Loucy (cell line): ENCODE measurements around the gene PLEKHA7.
"Not testable (repeated sequence)": the region's sequence is repeated elsewhere in the genome, so short reads cannot be mapped to it uniquely, and the experiment has no call there.

Experiments used
- H2AFZ ChIP-seq: fragments of 200-600 bp; sonication (generic); 2 replicates; pipeline ENCODE4 v1.6.0; 2016; ENCODE audit warnings: antibody characterized with exemption, mild to moderate bottlenecking, low read length, moderate library complexity
- H3F3A ChIP-seq: fragments of 200-600 bp; 2 replicates; pipeline ENCODE4 v1.6.0; 2016; ENCODE audit warnings: antibody characterized with exemption, low read depth, mild to moderate bottlenecking
- H3K27me3 ChIP-seq: fragments of 200-600 bp; sonication (generic); 2 replicates; pipeline ENCODE4 v1.6.1; 2014; ENCODE audit warnings: low read length, mild to moderate bottlenecking; ENCODE audit not compliant: insufficient read depth, poor library complexity, severe bottlenecking
- H3K36me3 ChIP-seq: fragments of 200-600 bp; sonication (generic); 2 replicates; pipeline ENCODE4 v1.6.1; 2016; ENCODE audit warnings: low read length; ENCODE audit not compliant: insufficient read depth
- H3K4me1 ChIP-seq: fragments of 200-600 bp; sonication (generic); 2 replicates; pipeline ENCODE4 v1.5.1; 2014; ENCODE audit warnings: low read length, mild to moderate bottlenecking; ENCODE audit not compliant: insufficient read depth, poor library complexity, severe bottlenecking
- H3K4me2 ChIP-seq: fragments of 200-600 bp; sonication (generic); 2 replicates; pipeline ENCODE4 v1.6.0; 2014; ENCODE audit warnings: antibody characterized with exemption, low read length, low read depth, mild to moderate bottlenecking; ENCODE audit not compliant: poor library complexity, severe bottlenecking
- H3K4me3 ChIP-seq: fragments of 200-600 bp; sonication (generic); 2 replicates; pipeline ENCODE4 v1.5.1; 2014; ENCODE audit warnings: low read length, mild to moderate bottlenecking, mixed read lengths; ENCODE audit not compliant: poor library complexity, severe bottlenecking
- H3K79me2 ChIP-seq: fragments of 200-600 bp; sonication (generic); 2 replicates; pipeline ENCODE4 v1.6.1; 2014; ENCODE audit warnings: low read length; ENCODE audit not compliant: insufficient read depth
- H3K9ac ChIP-seq: fragments of 200-600 bp; sonication (generic); 2 replicates; pipeline ENCODE4 v1.6.0; 2014; ENCODE audit warnings: mild to moderate bottlenecking, low read depth, low read length, moderate library complexity; ENCODE audit not compliant: poor library complexity, severe bottlenecking
- H3K9me2 ChIP-seq: fragments of 200-600 bp; sonication (generic); replicated peaks from 2 replicates; pipeline ENCODE4 v1.6.1; 2016; ENCODE audit warnings: low read depth, low read length, mixed read lengths
- H3K9me3 ChIP-seq: fragments of 200-600 bp; sonication (generic); 2 replicates; pipeline ENCODE4 v1.6.1; 2014; ENCODE audit warnings: mild to moderate bottlenecking, antibody characterized with exemption, low read length, low read depth; ENCODE audit not compliant: insufficient read depth
- H4K20me1 ChIP-seq: fragments of 200-600 bp; sonication (generic); 2 replicates; pipeline ENCODE4 v1.6.0; 2014; ENCODE audit warnings: antibody characterized with exemption, low read length, mild to moderate bottlenecking; ENCODE audit not compliant: insufficient read depth, poor library complexity, severe bottlenecking
- EZH2phosphoT487 ChIP-seq: fragments of 200-600 bp; IDR thresholded peaks from 2 replicates; pipeline ENCODE4 v1.6.1; 2018; ENCODE audit warnings: antibody characterized with exemption, mild to moderate bottlenecking, moderate library complexity, borderline replicate concordance
- TF ChIP-seq, protein P1 (sequence below): fragments of 200-600 bp; sonication (generic); conservative IDR thresholded peaks from 2 replicates; pipeline ENCODE4 v1.5.1; 2014; ENCODE audit warnings: mild to moderate bottlenecking, antibody characterized with exemption, low read length

Gene PLEKHA7

DNA sequence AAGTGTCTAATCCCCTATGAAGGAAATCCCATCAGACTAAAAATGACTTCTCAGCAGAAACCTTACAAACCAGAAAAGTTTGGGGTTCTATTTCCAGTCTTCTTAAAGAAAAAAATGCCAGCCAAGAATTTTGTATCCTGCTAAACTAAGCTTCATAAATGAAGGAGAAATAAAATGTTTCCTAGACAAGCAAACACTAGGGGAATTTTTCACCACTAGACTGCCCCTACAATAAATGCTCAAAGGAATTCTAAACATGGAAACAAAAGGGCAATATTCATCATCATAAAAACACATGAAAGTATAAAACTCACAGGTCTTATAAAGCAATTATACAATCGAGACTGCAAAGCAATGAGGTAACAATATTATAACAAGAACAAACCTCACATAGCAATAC is 124.3 kb downstream of the PLEKHA7 start:
- Histone ChIP-seq H3K9me3 (peaks cover 6% of the 10 kb centered on the region; the same call in 1 of the 2 replicates), H3K4me2 (no peak overlapping the region), H3K4me1 (no peaks in the 10 kb centered on the region), H3K36me3 (no peaks in the 10 kb centered on the region), H3F3A (no peaks in the 10 kb centered on the region), H3K4me3 (no peak overlapping the region), H3K27me3 (no peaks in the 10 kb centered on the region), H3K79me2 (no peaks in the 10 kb centered on the region), H3K9ac (no peak overlapping the region), H3K9me2 (no peaks in the 10 kb centered on the region), H2AFZ (no peak overlapping the region), H4K20me1 (no peaks in the 10 kb centered on the region)
- TF ChIP-seq, protein P1, sequence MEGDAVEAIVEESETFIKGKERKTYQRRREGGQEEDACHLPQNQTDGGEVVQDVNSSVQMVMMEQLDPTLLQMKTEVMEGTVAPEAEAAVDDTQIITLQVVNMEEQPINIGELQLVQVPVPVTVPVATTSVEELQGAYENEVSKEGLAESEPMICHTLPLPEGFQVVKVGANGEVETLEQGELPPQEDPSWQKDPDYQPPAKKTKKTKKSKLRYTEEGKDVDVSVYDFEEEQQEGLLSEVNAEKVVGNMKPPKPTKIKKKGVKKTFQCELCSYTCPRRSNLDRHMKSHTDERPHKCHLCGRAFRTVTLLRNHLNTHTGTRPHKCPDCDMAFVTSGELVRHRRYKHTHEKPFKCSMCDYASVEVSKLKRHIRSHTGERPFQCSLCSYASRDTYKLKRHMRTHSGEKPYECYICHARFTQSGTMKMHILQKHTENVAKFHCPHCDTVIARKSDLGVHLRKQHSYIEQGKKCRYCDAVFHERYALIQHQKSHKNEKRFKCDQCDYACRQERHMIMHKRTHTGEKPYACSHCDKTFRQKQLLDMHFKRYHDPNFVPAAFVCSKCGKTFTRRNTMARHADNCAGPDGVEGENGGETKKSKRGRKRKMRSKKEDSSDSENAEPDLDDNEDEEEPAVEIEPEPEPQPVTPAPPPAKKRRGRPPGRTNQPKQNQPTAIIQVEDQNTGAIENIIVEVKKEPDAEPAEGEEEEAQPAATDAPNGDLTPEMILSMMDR, result no peak
- TF ChIP-seq EZH2phosphoT487, result no peak

DNA sequence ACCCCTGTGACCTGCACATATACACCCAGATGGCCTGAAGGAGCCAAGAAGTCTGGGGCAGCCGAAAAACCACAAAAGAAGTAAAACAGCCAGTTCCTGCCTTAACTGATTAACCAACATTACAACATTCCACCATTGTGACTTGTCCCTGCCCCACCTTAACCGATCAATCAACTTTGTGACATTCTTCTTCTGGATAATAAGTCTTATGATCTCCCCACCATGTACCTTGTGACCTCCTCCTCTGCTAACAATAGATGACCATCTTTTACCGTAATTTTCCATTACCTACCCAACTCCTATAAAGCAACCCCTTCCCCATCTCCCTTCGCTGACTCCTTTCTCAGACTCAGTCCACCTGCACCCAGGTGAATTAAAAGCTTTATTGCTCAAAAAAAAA is 125.2 kb downstream of the PLEKHA7 start:
- not testable (repeated sequence) for H3K79me2 ChIP-seq, H3K36me3 ChIP-seq

DNA sequence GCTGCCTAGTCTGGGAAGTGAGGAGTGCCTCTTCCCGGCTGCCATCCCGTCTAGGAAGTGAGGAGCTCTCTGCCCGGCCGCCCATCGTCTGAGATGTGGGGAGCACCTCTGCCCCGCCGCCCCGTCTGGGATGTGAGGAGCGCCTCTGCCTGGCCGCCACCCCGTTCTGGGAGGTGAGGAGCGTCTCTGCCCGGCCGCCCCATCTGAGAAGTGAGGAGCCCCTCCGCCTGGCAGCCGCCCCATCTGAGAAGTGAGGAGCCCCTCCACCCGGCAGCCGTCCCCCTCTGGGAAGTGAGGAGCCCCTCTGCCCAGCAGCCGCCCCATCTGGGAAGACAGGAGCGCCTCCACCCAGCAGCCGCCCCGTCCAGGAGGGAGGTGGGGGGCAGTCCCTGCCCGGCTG is 126.3 kb downstream of the PLEKHA7 start:
- H3K9ac ChIP-seq, H4K20me1 ChIP-seq, H3K4me1 ChIP-seq, H3K4me2 ChIP-seq, H3K79me2 ChIP-seq, H2AFZ ChIP-seq, H3K9me2 ChIP-seq, H3K36me3 ChIP-seq, H3K9me3 ChIP-seq, H3K27me3 ChIP-seq, H3F3A ChIP-seq, H3K4me3 ChIP-seq: not testable (repeated sequence)

More for the DNA sequence above, 125.2 kb downstream of the PLEKHA7 start:
- not testable (repeated sequence) for H3K9me2 ChIP-seq, H2AFZ ChIP-seq, H4K20me1 ChIP-seq, H3K4me2 ChIP-seq, H3K4me3 ChIP-seq, H3K9ac ChIP-seq, H3K9me3 ChIP-seq, H3K4me1 ChIP-seq, H3K27me3 ChIP-seq, H3F3A ChIP-seq

DNA sequence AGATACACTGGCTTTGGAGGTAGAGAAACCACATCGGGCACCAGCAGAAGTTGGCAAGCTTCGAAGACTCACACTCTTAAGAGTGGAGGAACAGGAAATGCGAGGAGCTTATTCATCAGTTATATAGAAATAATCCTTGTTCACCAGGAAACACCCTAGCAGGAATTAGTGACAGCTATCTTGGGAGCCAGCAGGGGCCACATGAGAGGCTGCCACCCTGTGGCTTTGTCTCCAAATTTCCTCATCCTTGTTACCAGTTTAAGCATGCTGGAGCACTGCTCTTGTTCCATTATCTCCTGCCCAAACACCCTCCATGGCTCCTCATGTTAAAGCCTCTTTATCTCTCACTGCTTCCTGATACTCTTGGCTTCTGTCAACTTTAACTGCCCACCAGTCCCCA is 131.0 kb downstream of the PLEKHA7 start:
- Histone ChIP-seq H3K27me3 (no peaks in the 10 kb centered on the region), H3K9me2 (no peaks in the 10 kb centered on the region), H3K4me2 (no peak overlapping the region)

More for the DNA sequence above, 131.0 kb downstream of the PLEKHA7 start:
- Histone ChIP-seq H3F3A (no peaks in the 10 kb centered on the region), H3K9ac (no peak overlapping the region), H2AFZ (no peak overlapping the region), H3K79me2 (no peaks in the 10 kb centered on the region), H3K36me3 (no peaks in the 10 kb centered on the region), H3K4me1 (peaks cover 5% of the 10 kb centered on the region), H3K9me3 (no peaks in the 10 kb centered on the region), H4K20me1 (no peaks in the 10 kb centered on the region), H3K4me3 (no peak overlapping the region)
- TF ChIP-seq, protein P1, result peak; percentile 42
- TF ChIP-seq EZH2phosphoT487, result no peak
